ENCODE data around the gene PPL.
"Not testable (repeated sequence)": the region's sequence is repeated elsewhere in the genome, so short reads cannot be mapped to it uniquely, and the experiment has no call there.

PPL gene

GRCh38 chr16:4936991-4937781, at the start of gene PPL:
Gene PPL (minus strand): TSS chr16:4937148. CDS start chr16:4937045, 103 bp downstream.
- no peak for DNase-seq (ENCODE audit: low read depth in 2 of 2)

GRCh38 chr16:4984174-4984990, 47.4 kb upstream of the PPL start:
- no peak for DNase-seq (ENCODE audit: low read depth in 2 of 2)

GRCh38 chr16:4982056-4982867, 45.3 kb upstream of the PPL start:
- no peak for DNase-seq (ENCODE audit: low read depth in 2 of 2)

DNA sequence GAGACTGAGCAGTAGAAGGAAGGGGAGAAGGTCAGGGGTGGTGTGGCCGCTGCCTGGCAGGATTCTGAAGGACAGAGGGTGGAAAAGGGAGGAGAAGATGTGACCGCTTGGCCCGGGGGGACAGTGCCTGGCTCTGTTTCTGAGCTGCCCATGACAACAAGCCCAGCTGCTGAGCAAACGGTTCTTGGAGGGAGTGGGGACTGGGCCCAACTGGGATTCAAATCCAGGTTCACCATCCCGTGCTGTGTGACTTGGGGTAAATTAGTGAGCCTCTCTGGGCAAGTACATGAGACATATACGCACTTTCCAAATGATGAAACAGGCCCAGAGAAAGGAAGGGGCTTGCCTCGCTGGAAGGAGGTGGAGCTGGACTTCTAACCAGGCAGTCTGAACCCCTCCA, 44.5 kb upstream of the PPL start:
- no peak for DNase-seq (ENCODE audit: low read depth in 2 of 2)

DNA sequence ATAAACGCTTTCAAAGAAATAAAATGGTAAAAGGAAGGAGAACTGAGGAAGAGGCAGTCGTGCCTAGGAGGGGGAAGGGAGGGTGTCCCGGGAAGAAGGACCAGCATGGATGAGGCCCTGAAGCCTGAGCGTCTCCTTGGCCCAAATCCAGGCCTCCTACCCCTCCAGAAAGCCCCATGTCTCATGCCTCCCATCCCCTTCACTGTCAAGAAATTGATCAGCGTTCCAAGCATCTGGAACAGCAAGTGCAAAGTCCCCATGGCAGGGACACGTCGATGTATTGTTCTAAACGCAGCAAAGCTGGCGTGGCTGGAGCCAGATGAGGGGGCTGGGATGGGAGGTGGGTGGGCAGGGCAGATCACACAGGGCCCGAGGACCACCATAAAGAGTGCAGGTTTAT, 43.7 kb upstream of the PPL start:
- no peak for DNase-seq (ENCODE audit: low read depth in 2 of 2)

DNA sequence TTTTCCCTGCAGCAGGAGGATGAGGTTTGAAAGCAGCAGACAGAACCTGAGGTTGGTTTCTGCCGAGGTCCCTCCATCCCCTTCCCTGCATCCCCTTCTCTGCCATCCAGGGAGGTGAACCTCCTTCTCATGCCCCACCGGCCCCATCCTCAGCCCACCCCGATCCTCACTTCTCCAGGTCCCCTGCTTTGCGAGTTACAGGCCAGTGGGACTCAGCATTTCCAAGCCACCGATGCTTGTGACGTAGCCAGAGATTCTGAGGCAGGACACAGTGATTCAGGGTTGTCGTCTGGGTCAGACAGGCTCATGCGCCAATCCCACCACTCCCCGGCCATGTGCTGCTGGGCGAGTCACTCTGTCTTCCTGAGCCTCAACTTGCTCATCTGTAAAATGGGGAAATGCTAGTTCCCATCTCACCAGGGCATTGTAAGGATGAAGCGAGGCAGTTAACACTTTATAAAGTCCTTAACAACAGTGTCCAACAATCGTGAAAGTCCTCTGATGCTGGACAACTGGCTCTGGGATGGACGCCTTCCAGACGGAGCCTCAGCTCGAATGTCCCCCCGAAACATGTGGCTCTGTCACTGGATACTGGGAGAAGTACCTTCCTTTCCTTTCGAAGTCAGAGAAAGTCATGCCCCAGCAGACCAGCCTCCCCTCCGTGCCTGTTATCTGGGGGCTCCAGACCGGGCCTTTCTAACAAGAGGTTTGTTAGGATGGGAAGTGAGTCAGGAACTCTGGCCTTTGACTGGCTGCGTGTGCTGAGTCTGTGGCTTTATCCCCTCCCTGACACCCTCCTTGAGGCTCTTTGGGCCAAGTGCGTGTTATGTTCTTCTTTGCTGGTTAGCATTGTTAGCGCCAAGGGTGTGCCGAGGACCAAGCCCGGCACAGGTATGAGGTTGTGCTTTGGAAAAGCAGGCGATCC, 43.0 kb upstream of the PPL start:
- no peak for DNase-seq (ENCODE audit: low read depth in 2 of 2)

- no peak for DNase-seq (ENCODE audit: low read depth in 2 of 2)
These were observed 42.2 kb upstream of the PPL start for GRCh38 chr16:4979164-4979563.

- no peak for DNase-seq (ENCODE audit: low read depth in 2 of 2)
These were observed 39.7 kb upstream of the PPL start for GRCh38 chr16:4976611-4977145.

DNA sequence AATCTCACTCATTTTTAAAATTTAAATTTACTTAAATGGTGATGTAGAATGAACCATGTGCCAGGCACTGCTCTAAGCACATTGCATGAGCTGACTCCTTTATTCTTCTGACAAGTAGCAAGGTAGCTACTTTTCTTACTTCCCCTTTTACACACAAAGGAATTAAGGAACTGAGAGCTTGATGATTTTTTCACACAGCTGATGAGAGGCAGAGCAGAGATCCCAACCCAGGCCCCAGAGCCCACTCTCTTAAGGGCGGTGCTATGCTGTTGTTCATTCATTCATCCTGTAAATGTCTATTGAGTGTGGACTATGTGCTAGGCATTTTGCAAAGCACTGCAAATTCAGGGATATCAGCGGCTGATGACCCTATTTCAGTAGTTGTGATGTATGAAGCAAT, 39.1 kb upstream of the PPL start:
- DNase-seq (ENCODE audit: low read depth in 2 of 2): no peak

DNA sequence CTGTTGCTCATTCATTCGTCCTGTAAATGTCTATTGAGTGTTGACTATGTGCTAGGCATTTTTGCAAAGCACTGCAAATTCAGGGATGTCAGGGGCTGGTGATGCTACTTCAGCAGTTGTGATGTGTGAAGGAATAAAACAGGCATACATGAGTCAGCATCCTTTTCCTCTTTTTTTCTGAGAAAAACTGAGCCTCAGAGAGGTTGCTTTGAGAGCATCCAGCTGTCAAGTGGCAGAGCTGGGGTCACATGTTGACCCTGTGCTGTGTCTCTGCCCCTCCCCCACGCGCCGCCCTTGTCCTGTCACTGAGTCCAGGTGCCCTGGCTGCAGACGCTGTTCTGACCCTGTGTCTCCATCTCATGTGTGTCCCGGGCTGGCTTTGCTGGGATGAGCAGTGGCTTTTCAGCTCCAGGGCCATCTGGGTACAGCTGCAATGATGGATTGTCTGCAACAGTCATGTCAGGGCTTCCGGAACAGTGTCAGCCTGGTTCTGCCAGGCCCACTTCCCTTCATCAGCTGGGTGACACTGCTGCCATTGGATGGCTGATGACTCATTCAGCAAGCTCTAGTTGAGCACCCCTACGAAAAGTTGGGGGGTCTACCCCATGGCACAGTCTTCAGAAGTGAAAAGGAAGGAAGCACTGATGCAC, 36.1 kb upstream of the PPL start:
- DNase-seq (ENCODE audit: low read depth in 2 of 2): no peak

DNA sequence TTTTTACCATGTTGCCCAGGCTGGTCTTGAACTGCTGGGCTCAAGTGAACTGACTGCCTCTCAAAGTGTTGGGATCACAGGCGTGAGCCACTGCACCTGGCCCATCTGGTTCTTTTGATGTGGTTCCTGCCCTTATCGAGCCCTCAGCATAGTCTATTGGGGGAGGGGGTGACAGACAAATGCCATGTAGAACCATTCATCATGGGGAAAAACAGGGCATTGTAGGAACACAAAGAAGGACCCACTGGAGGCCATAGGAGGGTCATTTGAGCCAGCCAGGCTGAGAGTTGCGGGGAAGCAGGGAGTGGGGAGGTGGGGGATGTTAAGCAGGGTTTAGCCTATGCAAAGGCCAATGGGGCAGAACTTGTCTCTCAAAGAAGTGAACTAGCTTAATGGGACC, 33.1 kb upstream of the PPL start:
- no peak for DNase-seq (ENCODE audit: low read depth in 2 of 2)

DNA sequence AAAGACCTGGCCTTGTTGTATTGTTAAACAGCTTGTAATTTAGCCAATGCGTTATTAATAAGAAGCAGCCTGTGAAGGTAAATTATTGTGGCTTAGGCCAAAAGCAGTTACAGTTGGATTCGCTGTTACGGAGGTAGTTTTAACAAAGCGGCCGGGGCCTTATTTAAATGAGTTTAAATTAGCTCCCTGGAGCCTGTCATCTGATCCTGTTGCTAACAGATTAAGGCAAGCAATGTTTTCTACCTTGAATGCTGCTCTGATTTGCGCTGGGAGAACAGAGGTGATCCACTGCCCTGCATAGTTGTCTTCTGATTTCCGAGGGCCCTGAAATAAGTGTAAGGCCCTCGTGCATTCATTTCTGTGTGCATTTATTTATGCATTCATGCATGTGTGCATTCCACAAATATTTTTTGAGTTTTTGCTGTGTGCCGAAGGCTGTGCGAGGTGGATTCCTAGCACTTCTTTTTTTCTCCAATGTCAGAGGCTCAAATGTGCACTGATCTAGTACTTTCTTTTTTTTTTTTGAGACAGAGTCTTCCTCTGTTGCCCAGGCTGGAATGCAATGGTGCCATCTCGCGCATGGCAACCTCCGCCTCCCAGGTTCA, 32.0 kb upstream of the PPL start:
- DNase-seq (ENCODE audit: low read depth in 2 of 2): no peak

GRCh38 chr16:4968278-4968677, 31.3 kb upstream of the PPL start:
- not testable (repeated sequence) for DNase-seq (ENCODE audit: low read depth in 2 of 2)

DNA sequence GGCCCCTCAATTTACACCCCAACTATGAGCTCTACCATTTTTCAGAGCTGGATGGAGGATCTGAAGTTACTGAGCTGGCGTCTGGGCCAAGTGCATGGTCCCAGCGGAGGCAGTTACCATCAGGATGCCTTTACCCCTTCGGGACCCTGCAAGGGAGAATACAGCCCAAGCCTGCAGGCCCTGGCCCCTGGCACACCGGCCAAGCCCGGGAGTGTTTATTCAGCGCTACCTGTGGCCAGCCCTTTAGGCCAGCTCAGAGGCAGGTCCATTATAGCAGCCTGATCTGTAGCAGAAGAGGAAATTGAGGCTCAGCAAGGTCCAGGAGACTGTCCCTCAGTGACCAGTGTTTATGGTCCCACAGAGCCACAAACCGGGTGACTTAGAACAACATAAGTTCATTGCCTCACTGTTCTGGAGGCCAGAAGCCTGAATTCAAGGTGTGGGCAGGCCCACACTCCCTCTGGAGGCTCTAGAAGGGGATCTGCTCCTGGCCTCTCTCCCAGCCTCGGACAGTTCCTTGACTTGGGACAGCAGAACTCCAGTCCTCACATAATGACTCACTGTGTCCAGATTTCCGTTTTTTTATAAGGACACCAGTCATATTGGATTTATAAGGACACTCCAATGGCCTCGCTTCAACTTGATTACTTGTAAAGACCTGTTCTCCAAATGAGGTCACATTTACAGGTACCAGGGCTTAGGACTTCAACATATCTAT, 29.9 kb upstream of the PPL start:
- no peak for DNase-seq (ENCODE audit: low read depth in 2 of 2)

- not testable (repeated sequence) for DNase-seq (ENCODE audit: low read depth in 2 of 2)
These were observed 26.6 kb upstream of the PPL start for GRCh38 chr16:4963527-4963926.

GRCh38 chr16:4962716-4963115, 25.8 kb upstream of the PPL start:
- DNase-seq (ENCODE audit: low read depth in 2 of 2): no peak

- no peak for DNase-seq (ENCODE audit: low read depth in 2 of 2)
These were observed 23.6 kb upstream of the PPL start for GRCh38 chr16:4960579-4960978.

DNA sequence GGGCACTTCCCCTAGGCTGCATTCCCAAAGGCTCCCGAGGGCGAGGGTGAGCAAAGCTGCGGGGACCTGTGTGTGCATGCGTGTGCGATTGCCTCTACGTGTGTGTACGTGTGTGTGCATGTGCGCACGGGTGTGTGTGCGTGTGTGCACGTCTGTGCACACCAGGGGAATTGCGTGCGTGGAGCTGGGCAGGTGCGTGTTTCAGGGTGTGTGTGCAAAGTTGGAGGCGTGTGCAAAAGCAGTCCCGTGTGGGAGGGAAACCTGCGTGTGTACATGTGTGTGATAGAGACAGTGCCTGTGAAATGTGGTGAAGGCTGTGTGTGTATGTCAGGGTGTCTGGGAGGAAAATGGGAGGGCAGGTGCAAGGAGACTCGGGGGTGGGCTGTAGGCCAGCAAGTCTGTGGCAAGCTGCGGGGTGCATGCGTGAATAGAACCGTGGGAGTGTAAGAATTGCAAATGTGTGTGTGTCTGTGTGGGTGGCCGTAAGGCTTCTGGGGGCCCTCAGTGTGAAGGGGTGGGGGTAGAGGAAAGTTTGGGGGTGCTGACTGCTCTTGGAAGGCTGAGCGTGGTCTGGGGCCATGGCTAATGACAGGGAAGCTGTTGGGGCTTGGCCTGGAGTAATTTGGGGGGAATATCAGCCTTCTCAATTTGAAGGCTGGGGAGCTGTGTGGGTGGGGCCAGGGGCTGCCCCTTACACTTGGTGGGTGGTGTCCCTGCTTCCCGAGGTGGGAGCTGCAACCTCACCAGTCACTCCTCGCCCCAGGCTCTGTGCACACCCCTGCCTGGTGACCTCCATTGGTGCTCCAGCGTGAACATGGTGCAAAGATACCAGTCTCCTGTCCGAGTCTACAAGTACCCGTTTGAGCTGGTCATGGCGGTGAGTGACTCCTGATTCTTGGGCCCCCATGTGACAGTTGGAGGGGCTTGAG, 21.8 kb upstream of the PPL start:
- no peak for DNase-seq (ENCODE audit: low read depth in 2 of 2)
